ENCODE data around the gene NHERF1. TPM values are rescaled to one million over a fixed set of nuclear protein-coding genes. Genes with fewer than 3 reads are reported as not detected.

The NHERF1 gene
- polyA plus RNA-seq, 1 donor (not counting 4 experiments of a cell fraction or from before 2014, with no cell fraction given): 45.6 TPM

- Histone ChIP-seq H2AFZ (ENCODE audit: control insufficient read depth, low read length) (no peak overlapping the region), H4K20me1 (ENCODE audit: control insufficient read depth, extremely low read depth, insufficient read depth, low read length) (no peaks in the 10 kb centered on the region), H3K79me2 (ENCODE audit: control insufficient read depth, insufficient read depth, low read length) (peaks cover 68% of the 10 kb centered on the region), H3K36me3 (ENCODE audit: control insufficient read depth in 2 of 2, extremely low read depth in 1 of 2, insufficient read depth in 2 of 2, low read length in 2 of 2) (no peaks in the 10 kb centered on the region), H3K4me1 (ENCODE audit: control insufficient read depth, extremely low read depth, insufficient read depth, low read length) (peaks cover 23% of the 10 kb centered on the region), H3K9me3 (ENCODE audit: control insufficient read depth, low read depth, low read length) (no peaks in the 10 kb centered on the region), H3K9ac (ENCODE audit: control insufficient read depth, extremely low read depth, insufficient read depth, low read length) (no peak overlapping the region), H3K27me3 (ENCODE audit: control insufficient read depth, extremely low read depth, insufficient read depth, low read length) (no peaks in the 10 kb centered on the region), H3K4me2 (ENCODE audit: control insufficient read depth, extremely low read depth, insufficient read depth, low read depth, low read length) (no peak overlapping the region), H3K9me1 (ENCODE audit: control insufficient read depth, extremely low read depth, insufficient read depth, low read length) (peaks cover 5% of the 10 kb centered on the region), H3K4me3 (ENCODE audit: control insufficient read depth in 2 of 3, extremely low read depth in 1 of 3, insufficient read depth in 2 of 3, low read depth in 1 of 3, low read length in 3 of 3) (no peak overlapping the region), H3K27ac (ENCODE audit: control insufficient read depth, insufficient read depth, low read length) (no peak overlapping the region)
- DNase-seq (ENCODE audit: low read depth, low spot score) (no peak), FAIRE-seq (no peak)
- dilution Hi-C loops (cut with MboI; ENCODE audit: extremely low pct_ligation_motif_present, low sequenced_read_pairs): no loop called here
- TF ChIP-seq CTCF (optimal IDR thresholded peaks at IDR 0.05 in 1 of 3, IDR thresholded peaks at IDR 0.05 in 1 of 3, conservative IDR thresholded peaks at IDR 0.05 in 1 of 3; ENCODE audit: extremely low read depth in 1 of 3, insufficient read depth in 2 of 3, low read length in 3 of 3) (no peak), EZH2 (IDR thresholded peaks at IDR 0.05; ENCODE audit: low read length) (no peak)
Measured at GRCh38 chr17:74752822-74753401, 4.5 kb downstream of the NHERF1 start.

DNA sequence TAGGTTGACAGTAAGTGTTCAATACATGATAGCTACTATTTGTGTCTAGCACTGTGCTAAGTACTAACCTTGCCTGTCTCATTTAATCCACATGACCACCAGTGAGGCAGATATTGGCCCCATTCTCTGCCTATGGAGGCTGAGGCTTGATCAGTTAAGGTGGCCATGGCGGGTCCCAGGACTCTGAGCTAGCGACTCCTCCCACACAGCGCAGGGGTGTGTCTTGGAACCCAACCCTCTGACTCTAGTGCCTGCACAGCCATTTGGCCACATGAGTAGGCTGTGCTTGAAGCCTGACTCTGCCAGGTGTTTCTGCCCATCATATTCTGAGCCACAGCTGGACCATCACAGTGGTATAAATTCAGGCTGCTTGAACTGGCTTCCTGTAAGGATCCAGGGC, 6.4 kb downstream of the NHERF1 start:
- no peaks in the 10 kb centered on the region for H3K36me3 ChIP-seq (ENCODE audit: control insufficient read depth in 2 of 2, extremely low read depth in 1 of 2, insufficient read depth in 2 of 2, low read length in 2 of 2)
- H3K27me3 ChIP-seq (ENCODE audit: control insufficient read depth, extremely low read depth, insufficient read depth, low read length): no peaks in the 10 kb centered on the region
- no peaks in the 10 kb centered on the region for H3K9me3 ChIP-seq (ENCODE audit: control insufficient read depth, low read depth, low read length)
- dilution Hi-C loops (cut with MboI; ENCODE audit: extremely low pct_ligation_motif_present, low sequenced_read_pairs): no loop called here
- H3K9me1 ChIP-seq (ENCODE audit: control insufficient read depth, extremely low read depth, insufficient read depth, low read length): peaks cover 12% of the 10 kb centered on the region
- DNase-seq (ENCODE audit: low read depth, low spot score): no peak
- no peak for FAIRE-seq
- no peak overlapping the region for H3K4me3 ChIP-seq (ENCODE audit: control insufficient read depth in 2 of 3, extremely low read depth in 1 of 3, insufficient read depth in 2 of 3, low read depth in 1 of 3, low read length in 3 of 3)
- TF ChIP-seq EZH2 (IDR thresholded peaks at IDR 0.05; ENCODE audit: low read length) (no peak), CTCF (optimal IDR thresholded peaks at IDR 0.05 in 1 of 3, IDR thresholded peaks at IDR 0.05 in 1 of 3, conservative IDR thresholded peaks at IDR 0.05 in 1 of 3; ENCODE audit: extremely low read depth in 1 of 3, insufficient read depth in 2 of 3, low read length in 3 of 3) (no peak)
- H3K27ac ChIP-seq (ENCODE audit: control insufficient read depth, insufficient read depth, low read length): no peak overlapping the region
- H3K9ac ChIP-seq (ENCODE audit: control insufficient read depth, extremely low read depth, insufficient read depth, low read length): no peak overlapping the region
- no peak overlapping the region for H2AFZ ChIP-seq (ENCODE audit: control insufficient read depth, low read length)
- H3K79me2 ChIP-seq (ENCODE audit: control insufficient read depth, insufficient read depth, low read length): peaks cover 63% of the 10 kb centered on the region
- no peaks in the 10 kb centered on the region for H4K20me1 ChIP-seq (ENCODE audit: control insufficient read depth, extremely low read depth, insufficient read depth, low read length)
- H3K4me1 ChIP-seq (ENCODE audit: control insufficient read depth, extremely low read depth, insufficient read depth, low read length): peaks cover 40% of the 10 kb centered on the region
- no peak overlapping the region for H3K4me2 ChIP-seq (ENCODE audit: control insufficient read depth, extremely low read depth, insufficient read depth, low read depth, low read length)
